GM20000 (cell line): ENCODE data around the gene TCF12.

ENCODE experiments used
- DNase-seq: peaks from one replicate; pipeline ENCODE4 v3.0.0; 2012; ENCODE audit warnings: low spot score
- CTCF ChIP-seq: IDR thresholded peaks from 2 replicates; pipeline ENCODE4 v1.5.1; 2012; ENCODE audit warnings: mild to moderate bottlenecking, control low read depth; ENCODE audit errors: extremely low read depth, missing control alignments

TCF12 gene

DNA sequence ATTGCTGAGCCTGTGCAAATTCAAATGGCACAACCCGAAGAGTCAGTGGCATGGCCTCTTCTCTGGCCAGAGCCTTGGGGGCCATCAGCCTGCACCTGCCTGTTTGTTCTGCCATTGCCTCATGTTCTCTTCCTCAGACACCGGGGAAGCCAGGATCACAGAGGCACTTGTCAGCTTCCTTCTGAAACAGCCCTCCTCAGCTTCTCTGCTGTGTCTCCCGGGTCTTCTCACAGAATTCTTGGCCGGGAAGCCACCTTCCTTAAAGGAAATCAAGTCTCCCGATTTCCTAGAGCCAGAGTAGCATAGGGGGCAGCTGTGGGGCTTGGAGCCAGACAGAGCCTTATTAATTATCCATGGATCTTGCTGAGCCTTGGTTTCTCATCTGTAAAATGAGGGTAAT, 410.5 kb downstream of the TCF12 start:
- DNase-seq, result no peak
- TF ChIP-seq CTCF, result no peak

DNA sequence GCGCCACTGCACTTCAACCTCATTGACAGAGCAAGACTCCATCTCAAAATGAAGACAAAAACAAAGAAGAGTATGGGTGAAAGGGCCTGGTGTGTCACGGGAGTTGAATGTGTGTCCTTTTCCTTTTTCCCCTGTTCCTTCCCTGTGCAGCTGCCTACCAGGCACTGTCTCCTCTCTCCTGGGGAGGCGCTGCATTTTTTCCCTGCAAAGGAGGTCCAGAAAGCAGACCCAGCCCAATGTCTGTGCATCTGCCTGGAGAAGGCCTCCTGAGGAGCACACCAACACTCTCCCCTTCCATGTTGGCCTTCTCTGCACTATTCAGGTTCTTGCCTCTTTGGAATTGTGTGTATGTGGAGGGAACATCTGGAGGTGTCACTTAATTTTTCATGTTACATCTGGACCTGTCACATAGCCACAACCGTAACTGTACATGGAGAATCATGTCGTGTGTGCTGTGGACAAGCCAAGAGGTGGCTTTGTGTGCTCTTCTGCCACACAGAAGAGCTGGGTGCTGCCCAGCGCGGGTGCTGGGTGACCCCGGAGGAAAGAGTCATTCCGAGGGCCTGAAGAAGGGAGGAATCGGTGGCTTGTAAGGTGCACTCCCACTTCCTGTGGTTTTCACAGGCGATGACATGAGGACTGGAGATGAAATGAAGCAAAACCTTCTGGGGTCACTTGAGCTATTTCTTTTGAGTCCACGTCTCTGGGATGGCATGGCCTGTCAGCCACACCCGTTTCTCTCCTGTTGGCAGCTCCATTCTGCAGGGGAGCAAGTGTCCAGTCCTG, 411.3 kb downstream of the TCF12 start:
- no peak for TF ChIP-seq CTCF
- no peak for DNase-seq

- DNase-seq, result no peak
- no peak for TF ChIP-seq CTCF
Observed at GRCh38 chr15:57330619-57331340, 412.3 kb downstream of the TCF12 start.

GRCh38 chr15:57332326-57332725, 413.9 kb downstream of the TCF12 start:
- no peak for TF ChIP-seq CTCF
- no peak for DNase-seq

DNA sequence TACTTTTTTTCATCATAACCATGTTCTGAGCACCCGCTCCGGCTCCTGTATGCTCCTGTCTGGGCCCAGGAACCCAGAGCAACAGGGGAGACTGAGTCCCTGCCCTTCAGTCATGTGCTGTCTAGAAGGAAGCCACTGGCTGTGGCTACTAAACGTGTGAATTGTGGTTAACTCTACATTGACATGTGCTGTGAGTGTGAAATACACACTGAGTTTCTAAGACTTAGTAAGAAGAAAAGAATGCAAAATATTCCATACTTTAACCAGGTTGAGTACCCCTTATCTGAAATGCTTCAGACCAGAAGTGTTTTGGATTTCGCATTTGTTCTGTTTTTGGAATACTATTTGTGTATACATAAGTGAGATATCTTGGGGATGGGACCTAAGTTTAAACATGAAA, 415.0 kb downstream of the TCF12 start:
- TF ChIP-seq CTCF, result no peak

DNA sequence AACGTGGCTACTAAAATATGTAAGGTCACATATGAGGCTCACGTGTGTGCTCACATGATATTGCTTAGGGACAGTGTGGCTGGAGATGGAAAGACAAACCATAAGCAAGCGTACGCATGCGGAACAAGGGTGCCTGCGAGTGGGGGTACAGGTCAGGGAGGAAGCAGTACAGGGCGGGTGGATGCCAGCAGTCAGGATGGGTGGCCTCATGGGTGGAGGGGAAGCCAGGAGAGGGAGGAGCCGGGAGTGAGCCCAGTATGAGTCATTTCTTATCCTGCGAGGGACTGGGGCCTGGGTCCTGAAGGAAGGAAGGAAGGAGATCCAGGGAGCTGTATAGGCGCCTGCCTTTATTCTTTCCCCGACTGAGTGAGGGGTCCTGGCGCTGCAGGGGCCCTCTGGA, 415.8 kb downstream of the TCF12 start:
- TF ChIP-seq CTCF, result no peak
- no peak for DNase-seq

More for the DNA sequence above, 415.0 kb downstream of the TCF12 start:
- no peak for DNase-seq

- no peak for DNase-seq
- TF ChIP-seq CTCF, result no peak
Observed at GRCh38 chr15:57335293-57335715, 416.9 kb downstream of the TCF12 start.
